Liver (tissue), 9 donors: ENCODE results near the gene PLPP3. TPM values are rescaled to one million over a fixed set of nuclear protein-coding genes. Genes with fewer than 3 reads are reported as not detected.

ENCODE experiments used
- DNase-seq: peaks from one replicate; pipeline ENCODE4 v3.0.0-alpha.2; 2017; ENCODE audit warnings: low spot score
- H3K27ac ChIP-seq, 2 donors: one replicate each; pipeline ENCODE4 v1.7.0; 2013; ENCODE audit warnings: inconsistent platforms in 2 of 2, low read length in 2 of 2, control low read depth in 1 of 2, low read depth in 1 of 2, mild to moderate bottlenecking in 1 of 2
- H3K27me3 ChIP-seq, 4 donors: one replicate each; pipeline versions ENCODE4 v1.6.1 to v1.7.0; 2013; ENCODE audit warnings: low read length in 3 of 4, inconsistent platforms in 1 of 4, mild to moderate bottlenecking in 1 of 4, moderate library complexity in 1 of 4; ENCODE audit not compliant: control insufficient read depth in 4 of 4, insufficient read depth in 4 of 4
- H3K36me3 ChIP-seq, 4 donors: one replicate each; pipeline versions ENCODE4 v1.6.1 to v1.7.0; 2013; ENCODE audit warnings: low read length in 3 of 4, mild to moderate bottlenecking in 3 of 4, low read depth in 1 of 4, moderate library complexity in 1 of 4; ENCODE audit not compliant: control insufficient read depth in 4 of 4, insufficient read depth in 3 of 4
- H3K4me1 ChIP-seq, 4 donors: one replicate each; pipeline versions ENCODE4 v1.6.1 to v1.7.0; 2013; ENCODE audit warnings: low read length in 3 of 4, mild to moderate bottlenecking in 3 of 4, moderate library complexity in 1 of 4; ENCODE audit not compliant: control insufficient read depth in 4 of 4, insufficient read depth in 4 of 4
- H3K4me3 ChIP-seq, 3 donors: one replicate each; pipeline versions ENCODE4 v1.6.1 to v1.7.0; 2013; ENCODE audit warnings: low read length in 3 of 3, control low read depth in 1 of 3, low read depth in 1 of 3, mild to moderate bottlenecking in 1 of 3
- H3K9ac ChIP-seq, 2 donors: one replicate each; pipeline ENCODE4 v1.7.0; 2013; ENCODE audit warnings: low read length in 2 of 2, mild to moderate bottlenecking in 2 of 2, moderate library complexity in 2 of 2, control low read depth in 1 of 2, low read depth in 1 of 2
- H3K9me3 ChIP-seq, 4 donors: one replicate each; pipeline versions ENCODE4 v1.6.1 to v1.7.0; 2013; ENCODE audit warnings: low read length in 3 of 4; ENCODE audit not compliant: control insufficient read depth in 4 of 4
- ATF3 ChIP-seq: IDR thresholded peaks from 2 replicates; pipeline ENCODE4 v1.6.1; 2016; ENCODE audit warnings: antibody characterized with exemption
- CTCF ChIP-seq: fragments of 150-350 bp; IDR thresholded peaks from 2 replicates; pipeline ENCODE4 v1.5.1; 2017; ENCODE audit warnings: improper control_type of control experiment, low read depth, low read length; ENCODE audit not compliant: missing input control
- EGR1 ChIP-seq, 2 donors: IDR thresholded peaks; 2 replicates each; pipeline ENCODE4 v1.6.1; 2016 to 2018; ENCODE audit warnings: antibody characterized with exemption in 2 of 2, low read depth in 2 of 2
- FOXA1 ChIP-seq: IDR thresholded peaks from 2 replicates; pipeline ENCODE4 v1.6.1; 2016; ENCODE audit warnings: antibody characterized with exemption
- FOXA2 ChIP-seq: IDR thresholded peaks from 2 replicates; pipeline ENCODE4 v1.6.1; 2016; ENCODE audit warnings: antibody characterized with exemption
- GABPA ChIP-seq, 2 donors: IDR thresholded peaks in 1 of 2; conservative IDR thresholded peaks in 1 of 2; 2 replicates each; pipeline ENCODE4 v1.6.1; 2016; ENCODE audit warnings: antibody characterized with exemption in 2 of 2, mild to moderate bottlenecking in 1 of 2, moderate library complexity in 1 of 2
- HNF4A ChIP-seq, 2 donors: conservative IDR thresholded peaks; 2 replicates each; pipeline ENCODE4 v1.6.1; 2016; ENCODE audit warnings: antibody characterized with exemption in 2 of 2, mild to moderate bottlenecking in 2 of 2
- HNF4G ChIP-seq: IDR thresholded peaks from 2 replicates; pipeline ENCODE4 v1.6.1; 2016; ENCODE audit warnings: antibody characterized with exemption
- JUND ChIP-seq, 2 donors: IDR thresholded peaks; 2 replicates each; pipeline ENCODE4 v1.6.1; 2016; ENCODE audit warnings: antibody characterized with exemption in 2 of 2
- MAX ChIP-seq: IDR thresholded peaks from 2 replicates; pipeline ENCODE4 v1.6.1; 2016; ENCODE audit warnings: antibody characterized with exemption
- NR2F2 ChIP-seq: IDR thresholded peaks from 2 replicates; pipeline ENCODE4 v1.6.1; 2016; ENCODE audit warnings: antibody characterized with exemption
- RAD21 ChIP-seq, 2 donors: IDR thresholded peaks; 2 replicates each; pipeline ENCODE4 v1.6.1; 2016; ENCODE audit warnings: antibody characterized with exemption in 2 of 2, mild to moderate bottlenecking in 2 of 2
- REST ChIP-seq: IDR thresholded peaks from 2 replicates; pipeline ENCODE4 v1.6.1; 2016; ENCODE audit warnings: antibody characterized with exemption, mild to moderate bottlenecking
- RXRA ChIP-seq, 2 donors: IDR thresholded peaks; 2 replicates each; pipeline ENCODE4 v1.6.1; 2017 to 2018; ENCODE audit warnings: antibody characterized with exemption in 2 of 2, mild to moderate bottlenecking in 1 of 2
- SP1 ChIP-seq: IDR thresholded peaks from 2 replicates; pipeline ENCODE4 v1.6.1; 2018; ENCODE audit warnings: antibody characterized with exemption, mild to moderate bottlenecking
- TAF1 ChIP-seq: conservative IDR thresholded peaks from 2 replicates; pipeline ENCODE4 v1.6.1; 2016; ENCODE audit warnings: antibody characterized with exemption, mild to moderate bottlenecking
- YY1 ChIP-seq: IDR thresholded peaks from 2 replicates; pipeline ENCODE4 v1.6.1; 2016; ENCODE audit warnings: antibody characterized with exemption, mild to moderate bottlenecking
- ZBTB33 ChIP-seq: IDR thresholded peaks from 2 replicates; pipeline ENCODE4 v1.6.1; 2016; ENCODE audit warnings: antibody characterized with exemption
- WGBS: extraction: QIAGEN DNeasy Blood & Tissue Kit; methylation state at CpG from one replicate; pipeline ENCODE4 v1.1.7; 2013; 5-methylcytosine and 5-hydroxymethylcytosine counted together
- polyA plus RNA-seq, 2 donors: library from polyadenylated mRNA; stranded (reverse) in 1 of 2; unstranded in 1 of 2; fragments of 200-250 nt in 1 of 2; fragments of >200 nt in 1 of 2; fragmentation: Nextera tagmentation in 1 of 2; extraction: Ambion mirVana in 1 of 2; gene quantifications; one replicate each; pipeline versions ENCODE4 v1.2.1 to v1.2.3, GENCODE V29; 2013 to 2015
- total RNA-seq, 2 donors: library from RNA; depleted of rRNA; stranded (reverse); fragments of >200 nt; gene quantifications; one replicate each; pipeline ENCODE4 v1.2.3, GENCODE V29; 2014
- donor health status: healthy.
- donor health status: healthy.
- donor health status: healthy.
- donor health status: healthy.
- donor health status: healthy.

PLPP3 gene
- total and polyA plus RNA-seq, 4 donors: 46.1 to 91.2 (median 67.6) TPM

- Histone ChIP-seq H3K4me3 (no peak overlapping the region), H3K27ac (peak overlapping the region; percentile 19 to 44), H3K4me1 (peaks cover 16 to 54% (median 48%) of the 10 kb centered on the region in 4 donors), H3K9me3 (no peaks in the 10 kb centered on the region), H3K9ac (peak overlapping the region in 1 of 2 donors; percentile 38), H3K27me3 (no peaks in the 10 kb centered on the region), H3K36me3 (peaks cover 4 to 23% (median 14%) of the 10 kb centered on the region in 4 donors)
- no peak for DNase-seq
- no peak for TF ChIP-seq RAD21 (IDR thresholded peaks at IDR 0.05)
- TF ChIP-seq EGR1 (IDR thresholded peaks at IDR 0.05; ENCODE audit: low read depth in 2 of 2): no peak
- no peak for TF ChIP-seq HNF4A (conservative IDR thresholded peaks at IDR 0.05)
- WGBS: 91% methylated on average over 2 of the region's 2 CpGs
Observed at GRCh38 chr1:56493826-56494225, 85.5 kb downstream of the PLPP3 start.

GRCh38 chr1:56491441-56491840, 87.9 kb downstream of the PLPP3 start:
- DNase-seq: no peak
- H3K27ac ChIP-seq: peak overlapping the region; percentile 49 to 84
- no peaks in the 10 kb centered on the region for H3K9me3 ChIP-seq
- no peak overlapping the region for H3K4me3 ChIP-seq
- H3K4me1 ChIP-seq: peaks cover 10 to 36% (median 28%) of the 10 kb centered on the region in 4 donors
- no peaks in the 10 kb centered on the region for H3K27me3 ChIP-seq
- peaks cover 4 to 23% (median 14%) of the 10 kb centered on the region in 4 donors for H3K36me3 ChIP-seq
- TF ChIP-seq SP1: peak; percentile 69
- peak; percentile 75 to 82 for TF ChIP-seq RXRA (IDR thresholded peaks at IDR 0.05)
- TF ChIP-seq MAX: peak; percentile 83
- peak; percentile 45 for TF ChIP-seq YY1
- peak in 1 of 2 donors; percentile 35 for TF ChIP-seq EGR1 (IDR thresholded peaks at IDR 0.05; ENCODE audit: low read depth in 2 of 2)
- TF ChIP-seq FOXA1: peak; percentile 35
- TF ChIP-seq RAD21 (IDR thresholded peaks at IDR 0.05): peak; percentile 50 to 55
- TF ChIP-seq JUND (IDR thresholded peaks at IDR 0.05): peak; percentile 30 to 68
- no peak for TF ChIP-seq TAF1
- no peak for TF ChIP-seq CTCF
- peak; percentile 97 for TF ChIP-seq NR2F2
- peak; percentile 42 for TF ChIP-seq ZBTB33
- TF ChIP-seq ATF3: peak; percentile 37
- TF ChIP-seq REST: peak; percentile 53
- peak in 1 of 2 donors; percentile 29 for TF ChIP-seq GABPA (IDR thresholded peaks at IDR 0.05 in 1 of 2, conservative IDR thresholded peaks at IDR 0.05 in 1 of 2)
- TF ChIP-seq FOXA2: no peak
- peak; percentile 32 for TF ChIP-seq HNF4G
- peak; percentile 68 to 74 for TF ChIP-seq HNF4A (conservative IDR thresholded peaks at IDR 0.05)
- WGBS: 23% methylated on average over 5 of the region's 5 CpGs
- H3K9ac ChIP-seq: no peak overlapping the region
